Large intestine (tissue), 3 donors: Measurements from ENCODE around the gene SKA3. TPM values are rescaled to one million over a fixed set of nuclear protein-coding genes. Genes with fewer than 3 reads are reported as not detected.
"Not testable (repeated sequence)": the region's sequence is repeated elsewhere in the genome, so short reads cannot be mapped to it uniquely, and the experiment has no call there.

Experiments
- DNase-seq, 2 donors: peaks; one replicate each; pipeline versions ENCODE4 v3.0.0 to v3.0.0-alpha.2; 2013
- H3K27ac ChIP-seq: one replicate; pipeline ENCODE4 v1.5.1; 2013; ENCODE audit warnings: low read length
- H3K27me3 ChIP-seq: 2 replicates; pipeline ENCODE4 v1.6.1; 2013; ENCODE audit warnings: low read length; ENCODE audit not compliant: control insufficient read depth, insufficient read depth
- H3K36me3 ChIP-seq: 2 replicates; pipeline ENCODE4 v1.6.1; 2013; ENCODE audit warnings: low read length; ENCODE audit not compliant: control insufficient read depth, insufficient read depth
- H3K4me1 ChIP-seq: one replicate; pipeline ENCODE4 v1.6.1; 2013; ENCODE audit warnings: low read length; ENCODE audit not compliant: control insufficient read depth, insufficient read depth
- H3K4me3 ChIP-seq: one replicate; pipeline ENCODE4 v1.5.1; 2013; ENCODE audit warnings: low read length
- H3K9me3 ChIP-seq: one replicate; pipeline ENCODE4 v1.6.1; 2013; ENCODE audit warnings: mild to moderate bottlenecking, low read depth, low read length, moderate library complexity; ENCODE audit not compliant: control insufficient read depth
- WGBS: methylation state at CpG from one replicate; pipeline ENCODE4 v1.1.5; 2013; ENCODE audit warnings: low lambda C conversion rate; ENCODE audit not compliant: insufficient coverage; 5-methylcytosine and 5-hydroxymethylcytosine counted together
- polyA plus RNA-seq: library from polyadenylated mRNA; unstranded; fragments of 120-200 nt; gene quantifications from one replicate; pipeline ENCODE4 v1.2.1, GENCODE V29; 2013

Gene SKA3
- polyA plus RNA-seq, 1 donor: 5.3 TPM

DNA sequence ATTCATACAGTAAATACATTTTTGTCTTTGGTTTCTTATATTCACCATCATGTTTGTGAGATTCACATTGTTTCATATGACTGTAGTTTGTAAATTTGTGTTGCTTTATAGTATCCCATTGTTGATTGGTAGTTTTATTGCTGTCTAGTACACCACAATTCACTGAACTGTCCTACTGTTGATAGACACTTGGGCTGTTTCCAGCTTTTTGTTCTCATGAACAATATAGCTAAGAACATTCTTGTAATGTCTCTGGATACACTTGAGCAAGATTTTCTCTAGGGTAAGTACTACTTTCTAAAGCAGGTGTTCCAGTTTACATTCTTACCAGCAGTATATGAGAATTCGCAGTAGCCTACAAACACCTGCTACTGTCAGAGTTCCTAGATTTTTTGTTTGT, 37.8 kb downstream of the SKA3 start:
- H3K36me3 ChIP-seq: peaks cover 13% of the 10 kb centered on the region
- no peak for DNase-seq
- H3K9me3 ChIP-seq: no peaks in the 10 kb centered on the region
- peaks cover 2% of the 10 kb centered on the region for H3K27me3 ChIP-seq
- peaks cover 4% of the 10 kb centered on the region for H3K4me1 ChIP-seq
- no peak overlapping the region for H3K27ac ChIP-seq
- H3K4me3 ChIP-seq: no peak overlapping the region
- WGBS: no CpG with 5 or more reads among the region's 1 CpG

DNA sequence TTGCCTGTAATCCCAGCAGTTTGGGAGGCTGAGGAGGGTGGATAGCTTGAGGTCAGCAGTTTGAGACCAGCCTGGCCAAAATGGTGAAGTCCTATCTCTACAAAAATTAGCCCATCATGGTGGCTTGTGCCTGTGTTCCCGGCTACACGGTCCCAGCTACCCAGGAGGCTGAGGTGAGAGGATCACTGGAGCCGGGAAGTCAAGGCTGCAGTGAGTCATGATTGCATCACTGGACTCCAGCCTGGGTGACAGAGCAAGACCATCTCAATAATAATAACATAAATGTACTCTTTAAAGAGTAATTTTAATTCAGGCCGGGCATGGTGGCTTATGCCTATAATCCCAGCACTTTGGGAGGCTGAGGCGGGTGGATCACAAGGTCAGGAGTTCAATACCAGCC, 38.7 kb downstream of the SKA3 start:
- peaks cover 7% of the 10 kb centered on the region for H3K36me3 ChIP-seq
- H3K4me3 ChIP-seq: no peak overlapping the region
- H3K27ac ChIP-seq: no peak overlapping the region
- no peaks in the 10 kb centered on the region for H3K9me3 ChIP-seq
- no CpG with 5 or more reads among the region's 5 CpGs for WGBS
- DNase-seq: no peak
- peaks cover 4% of the 10 kb centered on the region for H3K4me1 ChIP-seq
- peaks cover 2% of the 10 kb centered on the region for H3K27me3 ChIP-seq

DNA sequence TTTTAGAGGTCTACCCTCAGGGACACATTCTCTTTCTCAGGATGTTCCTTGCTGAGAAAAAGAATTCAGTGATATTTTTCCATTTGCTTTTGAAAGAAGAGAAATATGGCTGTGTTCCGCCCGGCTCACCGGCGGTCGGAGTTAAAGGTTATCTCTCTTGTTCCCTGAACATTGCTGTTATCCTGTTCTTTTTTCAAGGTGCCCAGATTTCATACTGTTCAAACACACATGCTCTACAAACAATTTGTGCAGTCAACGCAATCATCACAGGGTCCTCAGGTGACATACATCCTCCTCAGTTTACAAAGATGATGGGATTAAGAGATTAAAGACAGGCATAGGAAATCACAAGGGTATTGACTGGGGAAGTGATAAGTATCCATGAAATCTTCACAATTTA, 40.5 kb downstream of the SKA3 start:
- DNase-seq, H3K27me3 ChIP-seq, H3K4me1 ChIP-seq, H3K27ac ChIP-seq, H3K4me3 ChIP-seq, H3K36me3 ChIP-seq, H3K9me3 ChIP-seq: not testable (repeated sequence)
- no CpG with 5 or more reads among the region's 6 CpGs for WGBS

DNA sequence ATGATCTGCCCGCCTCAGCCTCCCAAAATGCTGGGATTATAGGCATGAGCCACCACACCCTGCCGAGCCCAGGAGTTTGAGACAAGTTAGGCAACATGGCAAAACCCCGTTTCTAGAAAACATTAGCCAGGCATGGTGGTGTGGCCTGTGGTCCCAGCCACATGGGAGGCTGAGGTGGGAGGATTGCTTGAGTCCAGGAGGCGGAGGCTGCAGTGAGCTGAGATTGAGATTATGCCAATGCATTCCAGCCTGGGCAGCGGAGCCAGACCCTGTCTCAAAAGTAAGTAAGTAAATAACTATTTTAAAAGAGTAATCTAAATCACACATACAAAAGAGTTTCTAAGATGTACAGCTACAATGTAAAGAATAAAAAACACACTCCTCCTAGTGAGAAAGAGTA, 41.9 kb downstream of the SKA3 start:
- no peaks in the 10 kb centered on the region for H3K9me3 ChIP-seq
- peaks cover 2% of the 10 kb centered on the region for H3K27me3 ChIP-seq
- WGBS: no CpG with 5 or more reads among the region's 5 CpGs
- no peak overlapping the region for H3K4me3 ChIP-seq
- no peak for DNase-seq
- no peaks in the 10 kb centered on the region for H3K36me3 ChIP-seq
- no peak overlapping the region for H3K27ac ChIP-seq
- no peaks in the 10 kb centered on the region for H3K4me1 ChIP-seq

DNA sequence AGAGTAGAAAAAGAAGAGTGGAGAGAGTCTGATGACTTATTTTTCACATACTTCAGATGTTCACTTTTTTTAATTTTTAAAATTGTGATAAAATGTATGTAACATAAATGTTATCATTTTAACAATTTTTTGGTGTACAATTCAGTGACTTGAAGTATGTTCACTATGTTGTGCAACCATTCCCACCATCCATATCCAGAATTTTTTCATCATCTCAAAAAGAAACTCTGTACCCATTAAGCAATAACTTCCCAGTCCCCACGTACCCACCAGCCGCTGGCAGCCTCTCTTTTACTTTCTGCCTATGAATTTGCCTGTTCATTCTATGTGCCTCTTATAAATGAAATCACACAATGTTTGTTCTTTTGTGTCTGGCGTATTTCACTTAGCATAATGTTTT, 43.3 kb downstream of the SKA3 start:
- 100% methylated on average over 1 of the region's 3 CpGs for WGBS

DNA sequence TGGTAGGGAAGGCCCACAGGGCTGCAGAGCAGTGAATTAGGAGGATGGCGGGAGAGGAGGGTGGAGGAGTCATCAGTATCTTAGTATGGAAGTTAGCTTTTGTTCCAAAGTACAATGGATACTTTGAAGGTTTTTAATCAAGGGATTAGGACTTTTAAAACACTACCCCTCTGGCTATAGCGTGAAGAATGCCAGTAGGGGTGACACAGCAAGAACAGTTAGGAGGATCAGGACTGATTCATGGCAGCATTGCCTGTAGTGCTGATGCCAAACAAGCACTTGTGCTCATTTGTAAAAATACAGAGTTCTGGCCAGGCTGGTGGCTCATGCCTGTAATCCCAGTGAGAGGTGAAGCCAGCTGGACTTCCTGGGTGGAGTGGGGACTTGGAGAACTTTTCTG, 46.2 kb downstream of the SKA3 start:
- no peak for DNase-seq
- Histone ChIP-seq H3K4me3 (no peak overlapping the region), H3K9me3 (no peaks in the 10 kb centered on the region), H3K36me3 (no peaks in the 10 kb centered on the region), H3K27me3 (no peaks in the 10 kb centered on the region), H3K27ac (no peak overlapping the region), H3K4me1 (no peaks in the 10 kb centered on the region)
- WGBS: no CpG with 5 or more reads among the region's 2 CpGs

More for the DNA sequence above, 43.3 kb downstream of the SKA3 start:
- Histone ChIP-seq H3K27ac (no peak overlapping the region), H3K9me3 (no peaks in the 10 kb centered on the region), H3K27me3 (peaks cover 2% of the 10 kb centered on the region), H3K36me3 (no peaks in the 10 kb centered on the region), H3K4me1 (no peaks in the 10 kb centered on the region), H3K4me3 (no peak overlapping the region)
- no peak for DNase-seq

DNA sequence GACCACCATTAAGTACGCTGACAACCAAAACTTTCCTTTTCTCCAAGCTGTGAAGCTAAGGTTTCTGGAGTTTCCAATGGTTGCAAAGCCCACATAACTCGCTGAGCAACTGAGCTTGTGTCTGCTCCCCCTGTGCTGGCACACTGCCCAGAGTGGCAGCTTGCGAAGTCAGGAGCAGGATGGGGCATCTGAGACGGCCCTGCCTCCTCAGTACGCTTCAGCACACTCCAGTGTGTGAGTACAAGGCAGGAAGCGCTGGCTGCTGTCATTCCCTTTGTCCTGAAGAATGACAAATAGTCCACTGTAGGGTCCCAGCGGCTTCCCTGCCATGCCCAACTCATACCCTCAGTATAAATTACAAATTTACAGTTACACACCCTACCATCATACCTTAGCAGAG, 51.5 kb downstream of the SKA3 start:
- H3K27ac ChIP-seq: no peak overlapping the region
- no peak overlapping the region for H3K4me3 ChIP-seq
- no CpG with 5 or more reads among the region's 7 CpGs for WGBS
- no peaks in the 10 kb centered on the region for H3K4me1 ChIP-seq
- no peaks in the 10 kb centered on the region for H3K27me3 ChIP-seq
- peak in 1 of 2 donors; percentile 6 for DNase-seq
- H3K36me3 ChIP-seq: no peaks in the 10 kb centered on the region
- H3K9me3 ChIP-seq: no peaks in the 10 kb centered on the region

DNA sequence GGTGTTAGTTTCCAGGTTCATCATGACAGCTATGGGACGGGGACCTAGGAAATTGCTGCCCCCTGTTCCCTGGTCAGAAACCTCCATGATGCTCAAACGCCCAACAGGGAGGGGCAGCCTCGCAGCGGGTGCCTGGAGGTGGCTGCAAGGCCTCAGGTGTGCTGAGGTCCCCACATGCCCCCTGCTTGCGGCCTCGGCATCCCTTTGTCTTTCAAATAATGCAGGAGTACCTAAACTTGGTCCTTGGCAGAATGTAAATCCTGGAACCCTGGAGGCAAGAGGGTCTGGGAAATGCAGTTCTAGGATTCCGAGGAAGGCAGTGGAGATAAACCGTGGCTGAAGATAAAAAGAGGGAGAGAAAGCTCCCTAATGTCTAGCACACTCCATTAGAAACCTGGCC, 52.4 kb downstream of the SKA3 start:
- H3K4me3 ChIP-seq: no peak overlapping the region
- 100% methylated on average over 1 of the region's 8 CpGs for WGBS
- H3K27ac ChIP-seq: no peak overlapping the region
- H3K27me3 ChIP-seq: no peaks in the 10 kb centered on the region
- DNase-seq: no peak
- H3K9me3 ChIP-seq: no peaks in the 10 kb centered on the region
- H3K36me3 ChIP-seq: no peaks in the 10 kb centered on the region
- H3K4me1 ChIP-seq: no peaks in the 10 kb centered on the region

DNA sequence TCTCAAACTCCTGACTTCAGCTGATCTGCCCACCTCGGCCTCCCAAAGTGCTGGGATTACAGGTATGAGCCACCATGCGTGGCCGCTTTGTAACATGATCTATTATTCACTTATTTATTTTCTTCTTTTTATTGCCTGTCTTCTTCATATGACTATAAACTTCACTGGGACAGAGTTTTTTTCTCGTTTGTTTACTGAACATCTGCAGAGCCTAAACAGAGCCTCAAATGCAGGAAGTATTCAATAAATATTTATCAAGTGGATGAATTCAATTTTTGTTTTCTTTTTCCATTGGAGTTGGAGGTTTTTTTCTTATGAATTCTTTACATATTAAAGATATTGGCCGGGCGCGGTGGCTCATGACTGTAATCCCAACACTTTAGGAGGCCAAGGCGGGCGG, 54.7 kb downstream of the SKA3 start:
- WGBS: 100% methylated on average over 3 of the region's 9 CpGs
- Histone ChIP-seq H3K4me1 (no peaks in the 10 kb centered on the region), H3K4me3 (no peak overlapping the region), H3K36me3 (no peaks in the 10 kb centered on the region), H3K27me3 (no peaks in the 10 kb centered on the region), H3K27ac (no peak overlapping the region), H3K9me3 (no peaks in the 10 kb centered on the region)
- DNase-seq: no peak

DNA sequence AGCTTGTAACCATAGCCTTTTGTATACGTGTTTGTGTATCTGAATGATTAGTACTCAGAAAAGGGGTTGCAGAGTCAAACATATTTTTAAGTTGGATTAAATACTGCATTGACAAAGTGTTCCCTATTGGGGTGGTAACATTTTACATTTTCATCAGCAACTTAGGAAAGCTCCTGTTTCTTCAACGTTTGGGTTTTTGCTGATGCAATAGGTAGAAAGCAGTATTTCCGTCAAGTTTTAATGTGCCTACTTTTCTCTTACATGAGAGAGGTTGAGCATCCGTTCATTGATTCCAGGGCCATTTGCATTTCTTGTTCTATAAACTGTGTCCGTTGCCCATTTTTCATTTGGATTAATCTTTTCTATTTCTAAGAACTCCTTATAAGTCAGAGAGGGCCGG, 56.2 kb downstream of the SKA3 start:
- H3K4me3 ChIP-seq: no peak overlapping the region
- no peaks in the 10 kb centered on the region for H3K4me1 ChIP-seq
- no peaks in the 10 kb centered on the region for H3K36me3 ChIP-seq
- DNase-seq: no peak
- H3K27ac ChIP-seq: no peak overlapping the region
- 95% methylated on average over 4 of the region's 6 CpGs for WGBS
- H3K27me3 ChIP-seq: no peaks in the 10 kb centered on the region
- no peaks in the 10 kb centered on the region for H3K9me3 ChIP-seq

DNA sequence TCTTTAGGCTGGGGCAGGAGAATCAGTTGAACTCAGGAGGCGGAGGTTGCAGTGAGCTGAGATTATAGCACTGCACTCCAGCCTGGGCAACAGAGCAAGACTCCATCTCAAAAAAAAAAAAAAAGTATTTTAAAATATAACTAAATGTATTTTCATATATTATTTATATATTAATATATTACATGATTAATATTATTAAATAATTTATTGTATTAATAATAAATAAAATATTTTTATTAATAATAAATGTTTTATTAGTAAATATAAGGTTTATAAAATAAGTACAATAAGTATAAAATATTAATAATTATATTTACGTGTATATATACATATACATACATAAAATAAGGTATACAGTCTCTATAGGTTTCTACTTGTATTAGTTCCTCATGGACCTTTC, 56.8 kb downstream of the SKA3 start:
- Histone ChIP-seq H3K4me1 (no peaks in the 10 kb centered on the region), H3K27ac (no peak overlapping the region), H3K9me3 (no peaks in the 10 kb centered on the region), H3K4me3 (no peak overlapping the region), H3K27me3 (no peaks in the 10 kb centered on the region), H3K36me3 (no peaks in the 10 kb centered on the region)
- no peak for DNase-seq
- no CpG with 5 or more reads among the region's 2 CpGs for WGBS
